Small intestine (tissue), 7 donors: ENCODE data around the gene CYB561A3. TPM values are rescaled to one million over a fixed set of nuclear protein-coding genes. Genes with fewer than 3 reads are reported as not detected.

Experiments used
- DNase-seq, 2 donors: peaks; one replicate each; pipeline versions ENCODE4 v3.0.0 to v3.0.0-alpha.2; 2013
- FAIRE-seq: peaks from 2 replicates; lab custom pipeline; 2012; peaks lifted over from hg19 to GRCh38; lab: Jason Lieb, UNC
- H3K27ac ChIP-seq, 3 donors: one replicate each; pipeline ENCODE4 v1.5.1; 2013; ENCODE audit warnings: low read length in 2 of 3, mild to moderate bottlenecking in 2 of 3, control low read depth in 1 of 3, inconsistent platforms in 1 of 3, low read depth in 1 of 3, moderate library complexity in 1 of 3
- H3K27me3 ChIP-seq, 3 donors: one replicate each; pipeline ENCODE4 v1.6.1; 2013; ENCODE audit warnings: low read length in 3 of 3, inconsistent platforms in 1 of 3; ENCODE audit not compliant: control insufficient read depth in 3 of 3, insufficient read depth in 3 of 3
- H3K36me3 ChIP-seq, 3 donors: one replicate each; pipeline ENCODE4 v1.6.1; 2013; ENCODE audit warnings: low read length in 3 of 3, inconsistent platforms in 1 of 3, low read depth in 1 of 3, mild to moderate bottlenecking in 1 of 3, moderate library complexity in 1 of 3; ENCODE audit not compliant: control insufficient read depth in 3 of 3, insufficient read depth in 2 of 3
- H3K4me1 ChIP-seq, 3 donors: one replicate each; pipeline ENCODE4 v1.6.1; 2013; ENCODE audit warnings: low read length in 2 of 3, inconsistent platforms in 1 of 3, low read depth in 1 of 3, mild to moderate bottlenecking in 1 of 3, moderate library complexity in 1 of 3; ENCODE audit not compliant: control insufficient read depth in 3 of 3, insufficient read depth in 2 of 3
- H3K4me3 ChIP-seq, 3 donors: one replicate each; pipeline ENCODE4 v1.5.1; 2013; ENCODE audit warnings: low read length in 3 of 3, control low read depth in 1 of 3, inconsistent platforms in 1 of 3, low read depth in 1 of 3, mild to moderate bottlenecking in 1 of 3, moderate library complexity in 1 of 3
- H3K9me3 ChIP-seq, 2 donors: one replicate each; pipeline ENCODE4 v1.6.1; 2013; ENCODE audit warnings: low read depth in 1 of 2, low read length in 1 of 2; ENCODE audit not compliant: control insufficient read depth in 2 of 2, insufficient read depth in 1 of 2
- WGBS, 3 donors: extraction: QIAGEN DNeasy Blood & Tissue Kit; methylation state at CpG; one replicate each; pipeline ENCODE4 v1.1.7; 2013; 5-methylcytosine and 5-hydroxymethylcytosine counted together
- polyA plus RNA-seq, 4 donors: library from polyadenylated mRNA; stranded (reverse) in 3 of 4; unstranded in 1 of 4; fragments of 200-250 nt in 3 of 4; fragments of 120-200 nt in 1 of 4; gene quantifications; one replicate each; pipeline versions ENCODE4 v1.2.1 to v1.2.3, GENCODE V29; 2013
- donor health status: healthy with polysubstance abuse.
- donor health status: control.
- donor health status: control.
- donor health status: Bipolar disorder and iron deficiency.
- donor health status: healthy.

Gene CYB561A3
- polyA plus RNA-seq, 4 donors = 30.8 to 48.4 (median 32.0) TPM

GRCh38 chr11:61310749-61311148, 50.9 kb downstream of the CYB561A3 start:
- no peak overlapping the region for H3K4me3 ChIP-seq
- WGBS, 3 donors = 67 to 85% (median 70%) methylated on average over 8 of the region's 8 CpGs
- no peaks in the 10 kb centered on the region for H3K9me3 ChIP-seq
- H3K27me3 ChIP-seq = no peaks in the 10 kb centered on the region
- DNase-seq (peak in 1 of 2 donors; percentile 5), FAIRE-seq (no peak)
- no peaks in the 10 kb centered on the region for H3K4me1 ChIP-seq
- peaks cover 37 to 73% (median 63%) of the 10 kb centered on the region in 3 donors for H3K36me3 ChIP-seq
- no peak overlapping the region for H3K27ac ChIP-seq

- FAIRE-seq = no peak
- DNase-seq = no peak
- Histone ChIP-seq H3K36me3 (peaks cover 37 to 73% (median 62%) of the 10 kb centered on the region in 3 donors), H3K27ac (no peak overlapping the region), H3K9me3 (no peaks in the 10 kb centered on the region), H3K4me3 (no peak overlapping the region), H3K27me3 (no peaks in the 10 kb centered on the region), H3K4me1 (no peaks in the 10 kb centered on the region)
- 94 to 96% (median 95%) methylated on average over 7 of the region's 7 CpGs for WGBS, 3 donors
Measured at GRCh38 chr11:61309739-61310138, 51.9 kb downstream of the CYB561A3 start.

GRCh38 chr11:61309141-61309540, 52.5 kb downstream of the CYB561A3 start:
- H3K4me3 ChIP-seq = no peak overlapping the region
- H3K27me3 ChIP-seq = no peaks in the 10 kb centered on the region
- no peak overlapping the region for H3K27ac ChIP-seq
- no peaks in the 10 kb centered on the region for H3K9me3 ChIP-seq
- DNase-seq (no peak), FAIRE-seq (no peak)
- no peaks in the 10 kb centered on the region for H3K4me1 ChIP-seq
- WGBS, 3 donors = 87 to 92% (median 89%) methylated on average over 4 of the region's 4 CpGs
- H3K36me3 ChIP-seq = peaks cover 34 to 74% (median 57%) of the 10 kb centered on the region in 3 donors

- FAIRE-seq = no peak
- Histone ChIP-seq H3K27ac (no peak overlapping the region), H3K9me3 (no peaks in the 10 kb centered on the region), H3K4me3 (no peak overlapping the region), H3K27me3 (no peaks in the 10 kb centered on the region), H3K36me3 (peaks cover 32 to 78% (median 54%) of the 10 kb centered on the region in 3 donors), H3K4me1 (no peaks in the 10 kb centered on the region)
- WGBS, 3 donors = 81 to 90% (median 87%) methylated on average over 1 of the region's 1 CpG
- DNase-seq = no peak
Measured at GRCh38 chr11:61307354-61307753, 54.3 kb downstream of the CYB561A3 start.

GRCh38 chr11:61306221-61306620, 55.5 kb downstream of the CYB561A3 start:
- H3K36me3 ChIP-seq = peaks cover 37 to 79% (median 45%) of the 10 kb centered on the region in 3 donors
- no peaks in the 10 kb centered on the region for H3K27me3 ChIP-seq
- WGBS, 3 donors = 84 to 89% (median 88%) methylated on average over 1 of the region's 1 CpG
- DNase-seq (no peak), FAIRE-seq (no peak)
- no peak overlapping the region for H3K27ac ChIP-seq
- no peaks in the 10 kb centered on the region for H3K4me1 ChIP-seq
- H3K4me3 ChIP-seq = no peak overlapping the region
- no peaks in the 10 kb centered on the region for H3K9me3 ChIP-seq

GRCh38 chr11:61305417-61305816, 56.3 kb downstream of the CYB561A3 start:
- Histone ChIP-seq H3K4me3 (no peak overlapping the region), H3K9me3 (no peaks in the 10 kb centered on the region), H3K4me1 (no peaks in the 10 kb centered on the region), H3K27ac (no peak overlapping the region), H3K36me3 (peaks cover 41 to 79% (median 44%) of the 10 kb centered on the region in 3 donors), H3K27me3 (no peaks in the 10 kb centered on the region)
- DNase-seq (no peak), FAIRE-seq (no peak)
- WGBS, 3 donors = 97 to 98% (median 98%) methylated on average over 7 of the region's 7 CpGs

GRCh38 chr11:61303725-61304124, 58.0 kb downstream of the CYB561A3 start:
- Histone ChIP-seq H3K36me3 (peaks cover 33 to 79% (median 37%) of the 10 kb centered on the region in 3 donors), H3K4me3 (no peak overlapping the region), H3K9me3 (no peaks in the 10 kb centered on the region), H3K4me1 (peaks cover 0 to 4% (median 2%) of the 10 kb centered on the region in 3 donors), H3K27ac (no peak overlapping the region), H3K27me3 (no peaks in the 10 kb centered on the region)
- DNase-seq = no peak
- FAIRE-seq = no peak
- 96 to 100% (median 99%) methylated on average over 8 to 9 of the region's 9 CpGs for WGBS, 3 donors

- H3K9me3 ChIP-seq = no peaks in the 10 kb centered on the region
- peaks cover 0 to 9% (median 5%) of the 10 kb centered on the region in 3 donors for H3K4me1 ChIP-seq
- 91 to 92% (median 92%) methylated on average over 13 of the region's 13 CpGs for WGBS, 3 donors
- H3K4me3 ChIP-seq = no peak overlapping the region
- no peak for DNase-seq
- no peaks in the 10 kb centered on the region for H3K27me3 ChIP-seq
- FAIRE-seq = no peak
- no peak overlapping the region for H3K27ac ChIP-seq
- peaks cover 30 to 77% (median 33%) of the 10 kb centered on the region in 3 donors for H3K36me3 ChIP-seq
Measured at GRCh38 chr11:61302550-61302949, 59.1 kb downstream of the CYB561A3 start.
